ENCODE data around the gene SUSD2.

GRCh38 chr22:24179478-24180210 is 1.6 kb upstream of the SUSD2 start:
- TF ChIP-seq CTCF (conservative IDR thresholded peaks at IDR 0.05; ENCODE audit: low read length) = no peak
- no peak for TF ChIP-seq EZH2phosphoT487 (IDR thresholded peaks at IDR 0.05; ENCODE audit: borderline replicate concordance, low read depth, low read length)
